ENCODE data around the gene MYL10.
"Not testable (repeated sequence)": the region's sequence is repeated elsewhere in the genome, so short reads cannot be mapped to it uniquely, and the experiment has no call there.

The MYL10 gene

DNA sequence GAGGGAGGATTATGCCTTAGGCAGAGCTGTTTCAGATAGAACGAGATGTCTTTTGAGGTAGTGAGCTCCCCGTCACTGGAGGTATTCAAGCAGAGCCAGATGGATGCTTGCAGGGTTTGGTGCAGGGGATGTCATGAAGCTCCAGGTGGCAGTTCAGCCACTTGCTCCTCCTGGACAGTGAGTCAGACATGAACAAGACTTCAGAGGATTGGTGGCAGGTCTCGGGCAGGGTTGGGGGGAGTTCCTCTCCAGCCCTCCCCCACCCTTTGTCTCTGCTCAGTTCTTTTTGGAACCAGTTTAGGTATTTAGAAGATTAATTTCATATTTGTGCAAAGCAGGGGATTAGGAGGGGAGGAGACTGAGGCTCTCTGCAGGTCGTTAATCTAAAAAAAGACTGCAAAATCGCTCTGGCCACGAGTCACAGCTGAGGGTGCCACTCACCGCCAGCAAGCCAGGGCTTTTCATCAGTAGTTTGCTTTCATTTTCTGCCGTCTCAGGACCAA is 21.5 kb upstream of the MYL10 start:
- no peak for DNase-seq

DNA sequence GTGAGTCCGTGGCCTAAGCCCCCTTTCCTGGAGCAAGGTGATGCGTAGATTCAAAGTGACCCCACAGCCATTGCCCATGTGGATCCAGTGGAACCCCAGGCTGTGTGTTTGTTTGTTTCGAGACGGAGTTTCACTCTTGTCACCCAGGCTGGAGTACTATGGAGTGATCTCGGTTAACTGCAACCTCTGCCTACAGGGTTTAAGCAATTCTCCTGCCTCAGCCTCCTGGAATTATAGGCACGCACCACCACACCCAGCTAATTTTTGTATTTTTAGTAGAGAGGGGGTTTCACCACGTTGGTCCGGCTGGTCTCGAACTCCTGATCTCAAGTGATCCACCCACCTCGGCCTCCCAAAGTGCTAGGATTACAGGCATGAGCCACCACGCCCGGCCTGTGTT is 18.8 kb upstream of the MYL10 start:
- not testable (repeated sequence) for DNase-seq

DNA sequence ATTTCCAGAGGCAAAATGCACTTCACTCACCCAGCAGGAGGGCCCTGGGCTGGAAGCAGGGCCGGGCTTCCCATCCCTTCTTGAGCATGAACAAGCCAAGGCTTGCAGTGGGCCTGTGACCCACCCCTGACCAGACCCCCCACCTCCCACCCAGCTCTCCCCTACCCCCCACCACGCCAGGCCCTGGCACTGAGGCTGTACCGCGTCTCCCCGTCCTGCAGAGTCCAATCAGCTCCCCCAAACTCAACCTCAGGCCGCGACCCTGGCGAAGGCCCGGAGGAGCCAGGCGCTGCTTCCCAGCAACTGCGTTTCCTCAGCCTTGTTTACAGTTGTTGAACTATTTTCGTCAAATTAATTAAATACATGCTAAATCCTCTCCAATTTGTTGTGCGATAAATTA is 16.9 kb upstream of the MYL10 start:
- DNase-seq: no peak

DNA sequence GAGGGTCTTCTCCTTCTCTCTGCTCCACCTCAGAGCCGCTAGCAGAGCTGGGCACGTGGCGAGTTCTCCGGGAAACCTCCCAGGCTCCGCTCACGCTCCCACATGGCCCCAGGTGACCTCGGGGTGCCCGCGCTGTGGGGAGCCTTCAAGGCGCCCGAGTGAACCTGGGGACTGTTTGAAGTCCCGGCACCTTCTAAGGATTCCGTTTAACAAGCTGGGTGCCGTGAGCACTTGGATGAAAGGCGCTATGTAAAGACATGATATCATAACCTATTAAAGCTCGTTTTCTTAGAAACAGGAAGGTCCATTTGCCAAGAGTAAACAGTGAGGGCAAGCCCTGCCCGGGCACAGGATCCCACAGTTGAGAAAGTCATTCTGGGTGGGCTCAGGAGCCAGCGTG is 15.8 kb upstream of the MYL10 start:
- no peak for DNase-seq

DNA sequence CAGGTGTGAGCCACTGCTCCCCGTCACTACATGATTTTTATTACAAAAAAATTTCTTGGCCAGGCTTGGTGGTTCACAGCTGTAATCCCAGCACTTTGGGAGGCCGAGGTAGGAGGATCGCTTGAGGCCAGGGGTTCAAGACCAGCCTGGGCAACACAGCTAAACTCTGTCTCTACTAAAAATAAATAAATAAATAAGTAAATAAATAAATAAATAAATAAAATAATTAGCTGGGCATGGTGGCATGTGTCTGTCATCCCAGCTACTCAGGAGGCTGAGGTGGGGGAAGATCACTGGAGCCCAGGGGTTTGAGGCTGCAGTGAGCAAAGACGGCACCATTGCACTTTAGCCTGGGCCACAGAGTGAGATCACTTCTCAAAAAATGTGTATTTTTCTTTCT is 10.0 kb upstream of the MYL10 start:
- DNase-seq: not testable (repeated sequence)

DNA sequence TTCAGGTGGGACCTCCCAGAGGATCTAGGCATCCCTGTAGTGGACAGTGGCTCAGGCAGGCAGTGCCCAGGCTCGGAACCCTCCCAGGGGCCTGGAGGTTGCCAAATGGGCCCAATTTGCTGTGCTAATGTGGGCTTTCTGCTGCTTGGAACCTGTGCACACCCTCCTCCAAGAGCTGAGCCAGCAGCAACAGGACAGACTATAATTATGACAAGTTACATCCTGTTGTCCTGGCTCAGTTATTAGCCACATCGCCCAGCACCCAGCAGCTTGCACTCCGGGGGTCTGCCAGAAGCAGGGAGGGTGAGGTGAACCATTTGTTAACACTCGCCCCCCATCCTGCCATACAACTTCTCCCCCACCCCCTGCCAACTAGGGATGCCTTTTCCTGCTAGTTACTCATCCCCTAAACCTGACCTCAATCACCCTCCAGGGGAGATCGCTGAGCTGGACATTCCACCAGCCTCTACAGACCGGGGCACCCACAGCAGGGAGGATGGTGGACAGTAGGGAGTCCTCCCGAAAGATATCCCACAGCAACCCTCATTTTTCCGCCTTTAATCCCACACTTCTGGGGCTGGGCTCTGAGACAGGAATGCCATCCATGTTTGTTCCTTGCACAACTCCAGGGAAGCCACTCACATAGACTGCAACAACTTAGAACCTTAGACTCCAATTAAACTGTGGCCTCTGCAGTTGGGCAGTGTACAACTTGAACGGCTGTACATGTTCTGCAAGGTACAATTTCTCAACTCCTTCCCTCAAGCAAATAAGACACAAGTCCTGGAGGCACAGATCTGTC is 7.9 kb upstream of the MYL10 start:
- DNase-seq: no peak

DNA sequence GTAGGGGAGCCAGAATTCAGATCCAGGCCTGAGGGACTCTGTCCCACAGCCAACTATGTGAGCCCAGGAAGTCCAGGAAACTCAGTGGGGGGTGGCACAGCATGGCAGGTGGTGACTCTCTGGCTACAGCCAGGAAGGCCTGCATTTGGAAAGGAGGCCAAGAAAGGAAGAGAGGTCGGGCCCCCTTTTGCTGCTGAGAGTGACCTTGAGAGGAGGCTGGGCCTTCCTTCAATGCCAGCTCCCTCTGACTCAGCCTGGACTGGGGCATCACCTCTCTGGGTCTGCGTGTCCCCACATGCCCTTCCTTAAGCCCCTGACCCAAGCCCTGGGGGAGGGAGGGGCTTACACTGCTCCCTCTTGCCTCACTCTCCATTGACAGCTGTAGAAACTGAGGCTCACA is 6.4 kb upstream of the MYL10 start:
- no peak for DNase-seq

DNA sequence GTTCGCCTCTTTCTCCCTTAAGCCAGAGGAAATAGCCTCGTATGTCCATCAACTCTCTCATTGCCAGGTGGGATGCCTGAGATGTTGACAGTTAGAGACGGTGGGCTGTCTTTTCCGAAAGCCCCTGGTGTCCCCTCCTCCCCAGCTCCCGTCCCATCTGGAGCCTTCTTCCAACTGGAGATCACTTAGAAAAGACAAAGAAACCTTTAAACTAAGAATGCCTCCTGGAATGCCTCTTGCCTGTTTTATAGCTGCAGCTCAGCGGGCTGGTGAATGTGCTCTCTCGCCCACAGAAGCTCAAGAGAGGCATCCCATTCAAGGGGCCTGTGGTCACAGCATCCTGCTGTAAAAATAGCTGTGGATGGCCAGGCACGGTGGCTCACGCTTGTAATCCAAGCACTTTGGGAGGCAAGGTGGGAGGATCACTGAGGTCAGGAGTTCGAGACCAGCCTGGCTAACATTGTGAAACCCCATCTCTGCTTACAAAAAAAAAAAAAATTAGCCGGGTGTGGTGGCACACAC is 5.2 kb upstream of the MYL10 start:
- no peak for DNase-seq

DNA sequence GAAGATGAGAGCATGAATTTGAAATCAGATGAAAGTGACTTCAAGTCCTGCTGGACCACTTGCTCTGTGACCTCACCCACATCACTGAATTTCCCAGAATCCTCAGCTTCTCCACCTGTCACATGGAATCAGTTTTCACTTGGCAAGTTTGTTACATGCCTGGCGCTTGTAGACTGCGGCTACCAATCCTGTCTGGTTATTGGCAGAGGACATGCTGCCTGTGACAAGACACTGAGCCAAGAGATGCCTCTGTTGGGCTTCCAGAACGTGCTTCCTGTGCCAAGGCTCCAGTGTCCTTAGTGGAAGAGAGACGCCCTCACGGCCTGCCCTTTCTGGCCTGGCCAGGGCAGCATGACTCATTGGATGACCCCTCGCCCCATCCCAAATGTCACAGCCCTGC is 4.4 kb upstream of the MYL10 start:
- no peak for DNase-seq

DNA sequence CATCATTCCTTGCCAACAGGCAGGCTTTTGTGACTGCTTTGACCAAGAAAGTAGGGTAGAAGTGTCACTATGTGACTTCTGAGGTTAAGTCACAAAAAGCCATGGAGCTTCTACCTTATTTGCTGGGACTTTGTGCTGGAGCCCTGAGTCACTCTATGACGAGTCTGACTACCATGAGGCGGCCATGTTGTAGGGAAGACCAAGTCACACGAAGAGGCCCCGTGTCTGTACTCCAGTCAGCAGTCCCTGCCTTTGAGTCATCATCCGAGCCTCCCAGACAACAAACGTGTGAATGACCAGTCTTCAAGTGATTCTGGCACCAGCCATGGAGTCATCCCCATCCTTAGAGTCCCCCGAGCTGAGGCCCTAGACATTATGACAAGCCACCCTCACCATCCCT is 3.5 kb upstream of the MYL10 start:
- DNase-seq: no peak

DNA sequence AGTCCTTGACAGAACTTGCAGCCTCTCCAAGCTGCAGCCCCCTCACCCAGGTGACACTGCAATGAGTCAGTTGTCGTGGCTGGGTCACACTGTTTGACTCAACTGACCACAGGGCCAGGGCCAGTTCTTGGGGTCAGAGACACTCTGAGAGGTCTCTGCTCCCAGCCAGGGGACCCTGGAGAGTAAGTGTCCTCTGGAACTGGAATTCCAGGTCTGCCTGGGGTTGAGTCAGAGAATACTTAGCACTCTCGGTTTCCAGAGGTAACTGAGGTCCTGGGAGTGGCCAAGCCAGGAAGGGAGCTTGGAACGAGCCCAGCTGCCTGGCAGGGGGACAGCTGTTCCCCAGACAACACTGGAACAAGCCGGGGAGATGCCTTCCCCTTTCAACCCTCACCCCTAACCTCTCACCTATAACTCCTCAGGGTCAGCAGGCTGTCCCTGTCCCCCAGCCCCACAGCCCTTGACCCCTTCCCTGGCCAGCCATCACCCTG is 2.2 kb upstream of the MYL10 start:
- no peak for DNase-seq

DNA sequence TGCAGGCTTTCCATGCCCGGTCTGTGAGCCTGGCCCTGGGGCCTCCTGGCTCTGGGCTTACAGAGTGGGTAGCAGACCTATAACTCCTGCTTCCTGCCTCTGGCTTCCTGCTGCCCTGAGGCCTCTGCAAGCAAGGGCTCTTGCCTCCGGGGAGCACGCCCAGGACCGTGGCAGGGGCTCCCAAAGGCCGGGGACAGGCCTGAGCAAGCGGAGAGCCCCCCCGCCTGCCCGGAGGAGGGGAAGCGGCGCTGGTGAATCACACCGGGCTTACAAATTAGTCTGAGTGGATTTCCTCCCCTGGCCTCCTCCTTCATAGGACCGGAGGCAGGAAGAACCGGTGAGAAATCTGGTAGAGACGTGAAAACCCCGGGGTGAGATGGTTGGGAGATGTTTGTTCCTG is 1.5 kb upstream of the MYL10 start:
- no peak for DNase-seq

DNA sequence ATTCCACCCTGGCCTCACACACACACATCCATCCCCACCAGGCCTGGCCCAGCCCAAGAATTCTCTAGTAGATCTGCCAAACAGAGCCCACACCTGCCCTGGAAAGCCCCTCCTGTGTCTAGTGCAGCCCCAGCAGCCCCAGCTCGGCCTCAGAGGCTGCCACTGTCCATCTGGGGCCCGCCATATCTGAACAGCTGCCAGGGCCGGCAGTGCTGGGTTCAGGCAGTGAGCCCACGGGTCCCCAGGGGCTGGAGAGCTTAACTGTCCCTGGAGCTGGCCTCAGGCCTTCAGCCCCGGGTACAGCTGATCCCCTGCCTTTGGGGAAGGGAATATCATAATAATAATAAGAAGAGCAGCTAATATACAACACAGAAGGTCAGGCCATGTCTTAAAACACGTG is 574 bp downstream of the MYL10 start:
- no peak for DNase-seq

DNA sequence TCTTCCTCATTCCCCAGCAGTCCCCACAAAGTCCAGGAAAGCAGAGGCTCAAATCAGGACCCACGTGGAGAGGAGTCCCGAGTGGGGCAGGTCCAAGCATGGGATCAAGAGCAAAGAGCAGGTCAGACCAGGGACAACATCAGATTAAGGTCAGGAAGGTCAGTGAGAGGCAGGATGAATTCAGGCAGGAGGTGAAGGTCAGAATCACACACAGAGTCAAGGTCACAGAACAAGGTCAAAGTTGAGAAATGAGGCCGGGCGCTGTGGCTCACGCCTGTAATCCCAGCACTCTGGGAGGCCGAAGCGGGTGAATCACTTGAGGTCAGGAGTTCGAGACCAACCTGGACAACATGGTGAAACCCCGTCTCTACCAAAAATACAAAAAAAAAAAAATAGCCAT is 2.3 kb downstream of the MYL10 start:
- no peak for DNase-seq

DNA sequence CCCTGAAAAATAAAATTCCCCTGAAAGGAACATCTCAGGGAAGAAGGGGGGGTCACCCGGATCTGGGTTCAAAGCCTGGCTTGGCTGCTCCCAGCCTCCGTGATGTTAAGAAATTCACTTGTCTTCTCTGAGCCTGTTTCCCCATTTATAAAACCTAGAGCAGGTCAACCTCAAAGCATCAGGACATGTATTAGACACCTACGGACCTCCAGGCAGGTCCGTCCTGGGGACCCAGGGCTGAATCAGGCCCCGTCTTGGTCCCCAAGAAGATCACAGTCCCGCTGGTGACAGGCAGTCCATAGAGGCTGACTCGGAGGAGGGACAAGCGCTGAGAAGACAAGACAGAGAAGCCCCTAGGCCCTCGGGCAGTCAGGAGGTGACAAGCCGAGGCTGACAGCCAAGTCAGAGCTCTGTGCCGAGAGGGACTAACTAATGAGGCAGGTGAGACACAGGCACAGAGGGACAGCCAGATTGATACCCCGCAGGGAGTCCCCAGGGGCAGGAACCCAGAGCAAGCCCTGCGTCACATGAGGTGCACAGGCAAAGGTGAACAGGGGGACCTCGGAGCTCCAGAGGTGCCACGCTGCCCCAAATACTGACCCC is 2.9 kb downstream of the MYL10 start:
- no peak for DNase-seq

DNA sequence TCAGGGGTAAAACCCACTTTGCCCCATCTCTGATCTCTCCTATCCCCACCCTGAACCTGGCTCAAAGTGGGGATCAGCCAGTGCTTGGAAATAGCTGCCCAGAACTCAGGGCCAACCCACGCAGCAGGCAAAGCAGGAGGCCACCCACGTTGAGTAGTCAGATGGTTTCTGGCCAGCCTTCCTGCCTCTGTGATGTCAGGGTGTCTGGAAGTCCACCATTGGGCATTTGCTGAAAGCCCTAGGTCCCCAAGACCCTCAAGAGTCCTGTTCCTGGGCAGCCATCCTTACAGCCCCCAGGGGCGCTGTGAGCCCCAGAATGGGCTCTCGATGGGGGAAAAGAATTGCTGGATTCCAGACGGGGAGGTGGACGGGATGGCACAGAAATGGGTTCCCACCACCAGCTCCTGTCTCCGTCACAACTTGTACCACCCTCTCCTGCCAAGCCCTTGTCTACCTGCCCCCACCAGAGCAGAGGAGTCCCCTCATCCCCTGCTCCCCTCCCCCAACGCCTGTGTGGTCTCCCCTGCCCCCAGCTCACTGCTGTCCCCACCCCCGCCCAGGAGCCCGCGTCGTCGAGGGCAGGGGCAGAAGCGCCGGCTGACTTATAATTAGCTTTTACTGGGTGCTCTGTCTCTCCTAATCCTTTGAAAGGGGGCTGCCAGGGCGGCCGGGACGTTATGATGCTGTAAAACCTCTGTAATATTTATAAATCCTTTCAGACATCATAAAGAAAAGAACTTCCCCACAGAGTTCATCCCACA is 3.9 kb downstream of the MYL10 start:
- no peak for DNase-seq

DNA sequence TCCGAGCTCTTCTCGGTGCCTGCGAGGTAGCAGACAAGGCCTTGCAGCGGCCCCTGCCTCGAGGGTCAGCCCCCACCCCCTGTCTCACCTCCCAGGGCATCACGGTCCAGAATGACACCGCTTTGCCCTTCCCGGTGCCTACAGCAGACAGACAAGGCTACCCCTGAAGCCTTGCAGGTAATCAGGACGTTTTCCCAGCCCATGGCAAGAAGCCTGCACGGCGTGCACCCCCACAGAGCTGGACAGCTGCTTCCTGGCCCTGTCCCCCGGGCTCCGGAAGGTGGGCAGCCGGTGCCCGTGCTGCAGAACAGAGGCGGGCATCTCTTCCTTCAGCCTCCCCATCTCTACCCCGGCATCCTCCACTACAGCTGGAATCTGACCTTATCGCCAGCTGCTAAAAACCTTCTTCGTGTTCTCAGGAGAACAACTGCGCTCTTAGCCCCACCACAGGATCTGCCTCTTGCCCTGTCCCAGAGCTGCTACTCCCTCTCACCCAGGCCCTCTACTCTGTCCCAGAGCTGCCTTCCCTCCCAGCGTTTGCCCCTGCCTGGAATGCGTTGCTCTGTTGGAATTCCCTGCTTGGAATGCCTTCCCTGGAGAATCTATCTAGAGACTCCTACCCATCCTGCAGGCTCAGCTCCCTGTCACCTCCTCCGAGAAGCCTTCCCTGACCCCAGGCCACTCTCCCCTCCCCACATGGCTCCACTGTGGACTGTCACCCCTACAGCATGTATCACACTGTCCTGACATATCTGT is 4.7 kb downstream of the MYL10 start:
- DNase-seq: no peak

DNA sequence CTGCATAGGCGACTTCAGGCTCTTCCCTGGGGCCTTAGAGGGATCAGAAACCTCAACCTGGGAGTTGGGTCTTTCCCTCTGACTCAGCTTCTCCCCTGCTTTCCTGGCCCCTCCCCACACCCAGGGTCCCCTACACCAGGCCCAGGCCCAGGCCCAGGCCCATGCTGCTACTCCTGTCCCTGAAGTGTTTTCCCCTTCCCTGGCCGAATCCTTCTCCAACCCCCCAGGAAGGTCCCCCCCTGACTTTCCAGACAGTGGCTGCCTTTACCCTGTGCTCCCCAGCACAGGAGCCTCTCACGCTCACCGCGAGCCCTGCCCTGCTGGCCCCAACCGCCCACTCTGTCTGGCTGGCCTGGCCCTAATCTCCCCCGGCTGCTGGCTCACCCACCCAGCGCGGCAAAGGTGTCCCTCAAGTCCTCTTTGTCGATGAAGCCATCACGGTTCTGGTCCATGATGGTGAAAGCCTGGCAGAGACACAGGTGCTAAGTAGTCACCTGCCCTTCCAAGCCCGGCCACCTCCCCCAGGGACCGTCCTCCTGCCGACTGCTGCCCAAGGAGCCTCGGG is 6.4 kb downstream of the MYL10 start:
- DNase-seq: no peak

DNA sequence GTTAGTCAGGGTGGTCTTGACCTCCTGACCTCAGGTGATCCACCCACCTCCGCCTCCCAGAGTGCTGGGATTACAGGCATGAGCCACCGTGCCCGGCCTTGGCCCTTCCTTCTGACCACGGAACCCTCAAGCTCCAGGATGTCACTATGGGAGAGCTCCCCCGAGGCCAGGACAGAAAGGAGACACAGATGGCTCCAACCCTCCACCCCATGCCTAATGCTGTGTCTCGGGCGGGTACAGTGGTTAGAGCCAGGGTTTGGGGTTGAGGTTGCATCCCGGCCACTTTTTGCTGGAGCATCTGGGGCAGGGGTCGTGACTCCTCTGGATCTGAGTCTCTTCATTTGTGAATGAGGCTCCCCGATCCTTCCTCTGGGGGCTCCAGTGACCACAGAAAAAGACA is 8.1 kb downstream of the MYL10 start:
- DNase-seq: no peak

DNA sequence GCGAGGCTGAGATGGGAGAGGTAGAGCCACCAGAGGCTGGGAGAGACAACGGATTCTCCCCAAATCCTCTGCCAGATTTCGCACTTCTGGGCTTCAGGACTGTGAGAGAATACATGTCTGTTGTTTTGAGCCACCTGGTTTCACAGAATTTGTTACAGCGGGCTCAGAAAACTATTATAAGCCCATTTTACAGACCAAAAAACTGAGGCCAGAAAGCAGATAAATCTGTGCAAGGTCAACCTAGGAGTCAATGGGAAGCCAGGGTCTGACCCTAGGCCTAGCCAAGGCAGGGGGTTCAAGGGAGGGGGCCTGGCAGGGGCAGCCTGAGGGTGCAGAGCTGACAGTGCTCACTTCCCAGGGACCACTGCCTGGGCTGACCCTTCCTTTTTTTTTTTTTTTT is 8.7 kb downstream of the MYL10 start:
- DNase-seq: no peak

DNA sequence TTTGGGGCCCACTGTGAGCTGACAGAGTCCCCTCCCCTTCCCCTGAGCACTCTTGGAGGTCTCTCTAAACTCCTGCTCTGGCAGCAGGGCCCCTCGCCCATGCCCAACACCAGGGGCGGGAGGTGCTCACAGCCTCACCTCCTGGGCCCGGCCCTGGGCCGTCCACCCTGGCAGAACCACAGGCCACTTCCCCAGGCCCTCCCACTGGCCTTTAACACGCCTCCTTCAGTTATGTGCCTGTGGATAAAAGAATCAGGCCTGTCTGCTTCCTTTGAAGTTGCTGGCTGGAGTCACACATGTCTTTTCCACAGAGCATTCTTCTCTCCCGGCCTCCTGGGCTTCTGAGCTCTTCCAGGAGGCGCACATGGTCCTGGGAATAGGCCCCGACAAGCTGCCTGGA is 10.2 kb downstream of the MYL10 start:
- DNase-seq: no peak

DNA sequence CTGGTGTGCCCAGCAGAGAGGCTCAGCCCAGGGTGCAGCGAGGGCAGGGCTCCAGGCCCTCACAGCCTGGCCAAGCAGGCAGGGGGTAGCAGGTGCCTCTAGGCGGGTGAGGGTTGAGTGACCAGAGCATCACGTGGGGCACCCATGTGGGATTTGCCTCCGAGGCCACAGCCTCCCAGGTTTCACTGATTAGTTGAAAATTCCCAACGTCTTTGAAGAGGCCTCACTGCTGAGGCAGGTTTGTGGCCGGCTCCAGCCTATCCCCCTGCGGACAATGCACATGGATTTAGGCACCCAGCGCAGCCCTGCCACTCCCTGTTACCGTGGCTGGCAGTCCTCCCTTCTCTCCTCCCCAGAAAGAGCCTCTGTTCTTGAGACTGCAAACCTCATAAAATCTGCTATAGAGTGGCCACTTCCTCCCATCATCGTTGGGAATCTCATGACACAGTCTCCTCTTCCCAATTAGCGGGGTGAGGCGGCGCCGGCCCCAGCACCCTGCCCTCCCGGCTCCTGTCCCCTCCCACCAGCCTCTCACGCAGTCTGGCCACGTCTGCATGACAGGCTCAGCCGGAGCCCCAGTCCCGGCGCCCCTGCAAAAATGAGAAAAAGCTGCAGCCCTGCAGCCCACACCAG is 10.8 kb downstream of the MYL10 start:
- DNase-seq: no peak
